GM12873 (cell line): ENCODE measurements around the gene AK1.

Experiments used
- CTCF ChIP-seq: IDR thresholded peaks from 2 replicates; pipeline ENCODE4 v1.5.1; 2012; ENCODE audit warnings: low read depth, mild to moderate bottlenecking, moderate library complexity, low read length, control low read depth; ENCODE audit not compliant: insufficient read depth; ENCODE audit errors: missing control alignments

The AK1 gene

GRCh38 chr9:127878652-127879390, 1.3 kb upstream of the AK1 start:
- no peak for TF ChIP-seq CTCF

- no peak for TF ChIP-seq CTCF
These were observed 651 bp upstream of the AK1 start for GRCh38 chr9:127878001-127878651.

GRCh38 chr9:127876764-127877562, 512 bp downstream of the AK1 start:
- no peak for TF ChIP-seq CTCF

- TF ChIP-seq CTCF: no peak
These were observed 1.3 kb downstream of the AK1 start for GRCh38 chr9:127876026-127876763.

- no peak for TF ChIP-seq CTCF
These were observed 2.0 kb downstream of the AK1 start for GRCh38 chr9:127875306-127875966.

GRCh38 chr9:127874301-127875221, 2.9 kb downstream of the AK1 start:
- TF ChIP-seq CTCF: no peak
